Measurements from ENCODE around the gene APOL5.
"Not testable (repeated sequence)": the region's sequence is repeated elsewhere in the genome, so short reads cannot be mapped to it uniquely, and the experiment has no call there.

APOL5 gene, protein sequence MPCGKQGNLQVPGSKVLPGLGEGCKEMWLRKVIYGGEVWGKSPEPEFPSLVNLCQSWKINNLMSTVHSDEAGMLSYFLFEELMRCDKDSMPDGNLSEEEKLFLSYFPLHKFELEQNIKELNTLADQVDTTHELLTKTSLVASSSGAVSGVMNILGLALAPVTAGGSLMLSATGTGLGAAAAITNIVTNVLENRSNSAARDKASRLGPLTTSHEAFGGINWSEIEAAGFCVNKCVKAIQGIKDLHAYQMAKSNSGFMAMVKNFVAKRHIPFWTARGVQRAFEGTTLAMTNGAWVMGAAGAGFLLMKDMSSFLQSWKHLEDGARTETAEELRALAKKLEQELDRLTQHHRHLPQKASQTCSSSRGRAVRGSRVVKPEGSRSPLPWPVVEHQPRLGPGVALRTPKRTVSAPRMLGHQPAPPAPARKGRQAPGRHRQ

DNA sequence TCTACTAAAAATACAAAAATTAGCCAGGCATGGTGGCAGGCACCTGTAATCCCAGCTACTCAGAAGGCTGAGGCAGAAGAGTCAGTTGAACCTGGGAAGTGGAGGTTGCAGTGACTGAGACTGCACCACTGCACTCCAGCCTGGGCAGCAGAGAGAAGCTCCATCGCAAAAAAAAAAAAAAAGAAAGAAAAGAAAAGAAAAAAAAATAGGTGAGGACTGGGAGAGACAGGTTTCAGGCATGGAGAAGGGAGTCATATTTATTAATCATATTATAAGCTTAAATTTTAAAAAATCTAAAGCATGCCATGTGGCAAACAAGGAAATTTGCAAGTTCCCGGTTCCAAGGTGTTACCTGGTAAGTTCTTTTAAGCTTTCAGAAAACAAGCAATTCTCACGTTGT is at the start of gene APOL5:
TSS of gene APOL5 (plus strand) at position 301 of the 400 bp plus-strand sequence. CDS start at position 301, 0 bp downstream.
- DNase-seq (ENCODE audit: low read depth), result no peak

DNA sequence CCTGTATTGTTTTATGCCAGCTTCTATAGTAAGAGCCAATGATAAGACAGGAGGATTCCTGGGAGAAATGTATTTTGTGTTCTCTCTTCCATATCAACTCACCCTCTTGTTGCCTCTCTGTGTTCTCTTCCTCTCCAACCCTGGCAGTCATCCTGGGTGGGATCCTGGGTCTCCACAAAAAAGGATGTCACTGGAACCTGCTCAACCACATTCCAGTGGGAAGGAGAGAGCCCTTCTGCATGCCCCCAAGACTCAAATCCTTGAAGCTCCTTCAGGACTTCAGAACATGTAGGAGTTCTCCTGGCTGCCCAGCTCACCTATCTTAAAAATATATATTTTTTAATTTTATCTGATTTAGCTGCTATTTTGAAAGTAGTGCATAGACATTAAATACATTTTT is 43.3 kb upstream of the APOL5 start:
- DNase-seq (ENCODE audit: low read depth), result no peak

DNA sequence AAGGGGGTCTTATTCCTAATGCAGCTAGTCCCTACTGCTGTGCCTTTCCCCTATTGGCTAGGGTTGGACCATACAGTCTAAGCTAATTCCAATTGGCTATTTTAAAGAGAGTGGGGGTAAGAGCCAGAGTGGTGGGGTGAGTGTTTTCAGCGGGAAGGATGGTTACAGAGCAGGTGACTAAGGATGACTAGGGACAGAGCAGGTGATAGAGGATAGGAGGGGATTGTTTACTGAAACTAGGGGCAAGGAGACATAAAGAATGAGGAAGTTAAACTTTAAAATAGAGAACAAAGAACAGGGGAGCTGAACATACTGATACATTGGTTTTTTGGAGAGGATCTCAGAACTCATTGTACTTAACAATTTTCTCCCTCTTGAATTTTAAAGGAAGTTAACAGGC is 41.6 kb upstream of the APOL5 start:
- not testable (repeated sequence) for DNase-seq (ENCODE audit: low read depth)

DNA sequence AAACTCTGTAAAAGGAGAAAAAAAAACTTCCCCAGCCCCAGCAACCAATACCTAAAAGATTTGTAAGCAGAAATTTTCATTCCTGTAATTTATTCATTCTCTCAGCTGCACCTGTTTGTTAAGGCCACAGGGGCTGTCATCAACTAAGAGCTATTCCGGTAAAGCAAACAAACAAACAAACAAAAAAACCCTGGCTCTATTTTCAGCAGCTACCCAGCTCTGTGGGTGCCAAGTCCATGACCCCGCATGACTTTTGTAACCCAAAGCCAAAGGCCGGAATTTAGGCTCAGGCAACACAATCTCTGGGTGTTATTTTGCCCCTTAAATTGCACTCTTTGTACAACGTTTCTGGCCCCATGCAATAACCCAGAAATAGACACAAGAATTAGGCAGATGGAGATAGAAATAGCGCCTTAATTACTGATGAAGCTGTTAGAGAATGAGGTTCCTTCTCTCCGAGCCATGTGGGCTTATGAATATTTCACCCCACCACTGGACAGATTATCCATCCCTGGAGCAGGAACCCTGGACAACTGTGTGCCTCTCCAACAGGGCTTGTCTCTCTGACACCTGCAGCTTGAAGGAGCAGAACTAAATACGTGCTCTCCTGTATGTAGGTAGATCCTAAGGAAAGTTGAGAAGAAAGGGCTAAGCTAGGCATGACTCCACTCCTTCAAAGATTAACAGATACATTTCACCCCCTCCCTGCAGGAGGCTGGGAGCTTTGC is 40.0 kb upstream of the APOL5 start:
- DNase-seq (ENCODE audit: low read depth), result no peak

DNA sequence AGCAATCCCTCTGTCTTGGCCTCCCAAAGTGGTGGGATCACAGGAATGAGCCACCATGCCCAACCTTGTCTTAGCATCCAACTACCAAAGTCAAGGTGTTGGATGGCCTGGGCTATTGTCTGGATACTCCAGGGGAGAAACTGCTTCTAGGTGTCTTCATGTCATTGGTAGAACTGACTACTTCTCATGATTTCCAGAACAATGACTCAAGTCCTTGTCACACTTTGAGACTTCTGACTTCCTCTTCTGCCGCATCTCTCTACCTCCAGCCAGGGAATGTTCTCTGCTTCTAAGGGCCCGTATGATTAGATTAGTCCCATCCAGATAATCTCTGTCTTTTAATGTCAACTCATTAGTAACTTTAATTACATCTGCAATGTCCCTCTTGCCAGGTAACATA is 38.8 kb upstream of the APOL5 start:
- DNase-seq (ENCODE audit: low read depth), result no peak

DNA sequence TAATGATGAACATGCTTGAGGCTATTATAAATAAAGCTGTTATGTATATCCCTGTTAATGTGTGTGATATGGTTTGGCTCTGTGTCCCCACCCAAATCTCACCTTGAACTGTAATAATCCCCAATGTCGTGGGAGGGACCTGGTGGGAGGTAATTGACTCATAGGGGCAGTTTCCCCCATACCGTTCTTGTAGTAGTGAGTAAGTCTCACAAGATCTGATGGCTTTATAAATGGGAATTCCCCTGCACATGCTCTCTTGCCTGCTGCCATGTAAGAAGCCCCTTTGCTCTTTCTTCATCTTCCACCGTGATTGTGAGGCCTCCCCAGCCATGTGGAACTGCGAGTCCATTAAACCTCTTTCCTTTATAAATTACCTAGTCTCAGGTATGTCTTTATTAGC is 38.2 kb upstream of the APOL5 start:
- not testable (repeated sequence) for DNase-seq (ENCODE audit: low read depth)

DNA sequence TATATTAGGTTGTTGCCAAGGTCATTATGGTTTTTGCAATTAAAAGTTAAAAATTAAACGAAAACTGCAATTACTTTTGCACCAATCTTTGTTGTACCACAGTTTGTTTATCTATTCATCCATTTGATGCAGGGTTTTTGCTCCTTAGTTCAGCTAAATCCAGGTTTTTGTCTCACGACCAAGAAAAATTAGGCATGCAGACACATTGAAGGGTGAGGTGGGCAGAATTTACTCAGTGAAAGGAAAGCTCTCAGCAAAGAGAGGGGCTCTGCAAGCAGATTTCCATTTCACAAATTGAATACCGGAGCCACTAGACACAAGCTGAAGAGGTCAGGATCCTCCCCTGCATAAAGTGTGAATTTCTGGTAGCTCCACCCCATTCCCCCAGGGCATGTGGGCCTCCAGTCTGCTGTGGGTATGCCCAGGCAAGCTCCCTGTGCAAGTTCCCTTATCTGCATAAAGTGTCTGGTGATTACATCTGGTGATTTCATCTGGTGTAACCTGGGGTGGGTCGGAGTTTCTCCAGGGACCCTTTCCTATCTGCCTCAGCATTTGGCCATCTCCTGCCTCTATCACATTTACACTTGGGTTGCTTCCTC is 36.1 kb upstream of the APOL5 start:
- no peak for DNase-seq (ENCODE audit: low read depth)

DNA sequence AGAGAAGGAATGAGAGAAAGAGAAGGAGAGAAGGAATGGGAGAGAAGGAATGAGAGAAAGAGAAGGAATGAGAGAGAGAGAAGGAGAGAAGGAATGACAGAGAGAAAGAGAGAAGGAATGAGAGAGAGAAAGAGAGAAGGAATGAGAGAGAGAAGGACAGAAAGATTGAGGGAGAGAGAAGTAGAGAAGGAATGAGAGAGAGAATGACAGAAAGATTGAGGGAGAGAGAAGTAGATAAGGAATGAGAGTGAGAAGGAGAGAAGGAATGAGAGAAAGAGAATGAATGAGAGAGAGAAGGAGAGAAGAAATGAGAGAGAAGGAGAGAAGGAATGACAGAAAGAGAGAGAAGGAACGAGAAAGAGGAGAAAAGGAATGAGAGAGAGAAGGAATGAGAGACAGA is 34.1 kb upstream of the APOL5 start:
- no peak for DNase-seq (ENCODE audit: low read depth)

DNA sequence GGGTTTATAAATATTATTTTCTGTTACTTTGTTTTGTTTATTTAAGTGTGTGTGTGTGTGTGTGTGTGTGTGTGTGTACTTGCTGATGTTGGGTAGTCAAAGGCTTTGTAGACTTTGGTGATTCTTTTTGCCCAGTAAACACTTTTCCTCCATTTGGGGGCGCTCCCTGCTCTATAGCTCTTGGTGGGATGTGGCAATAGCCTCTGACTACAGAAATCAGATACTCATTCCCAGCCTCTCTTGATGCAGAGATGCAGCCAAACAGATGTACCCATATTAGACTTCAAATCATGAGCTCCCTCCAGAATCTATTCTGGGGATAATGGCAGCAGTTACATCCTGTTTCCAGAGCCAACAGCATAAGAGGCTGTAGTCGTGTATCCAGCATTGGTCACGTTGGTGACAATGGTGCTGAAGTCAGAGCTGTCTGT is 33.4 kb upstream of the APOL5 start:
- DNase-seq (ENCODE audit: low read depth), result peak; percentile 46

DNA sequence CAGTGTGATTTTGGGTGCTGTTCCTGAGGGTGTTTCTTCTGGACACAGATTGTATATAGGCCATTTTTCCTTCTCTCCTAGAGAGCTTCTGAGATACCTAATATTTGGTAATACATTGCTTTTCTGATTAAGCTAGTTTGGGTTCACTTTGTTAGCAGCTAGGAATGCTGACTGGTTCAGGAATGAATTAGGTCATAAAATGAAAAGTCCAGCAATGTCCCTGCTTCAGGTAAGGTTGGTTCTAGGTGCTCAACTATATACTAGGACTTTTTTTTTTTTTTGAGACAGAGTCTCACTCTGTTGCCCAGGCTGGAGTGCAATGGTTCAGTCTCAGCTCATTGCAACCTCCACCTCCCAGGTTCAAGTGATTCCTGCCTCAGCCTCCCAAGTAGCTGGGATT is 32.9 kb upstream of the APOL5 start:
- no peak for DNase-seq (ENCODE audit: low read depth)

DNA sequence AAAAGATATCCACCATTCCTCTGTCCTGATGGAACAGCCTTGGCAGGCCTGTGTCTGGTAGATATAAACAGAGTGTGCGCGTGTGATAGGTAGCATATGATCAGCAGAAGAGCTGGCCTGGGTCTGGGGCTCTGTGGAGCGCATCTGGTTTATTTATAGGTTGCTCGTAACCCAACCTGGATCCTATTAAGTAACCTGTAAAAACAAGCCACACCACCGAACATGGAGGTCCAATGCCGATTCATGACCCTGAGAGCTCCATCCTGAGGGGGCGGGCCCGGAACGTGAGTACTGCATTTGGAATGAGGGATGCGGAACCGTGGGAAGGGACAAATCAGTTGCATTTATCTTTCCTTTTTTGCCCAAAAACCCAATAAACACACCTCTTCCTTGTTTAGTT is 31.9 kb upstream of the APOL5 start:
- peak; percentile 67 for DNase-seq (ENCODE audit: low read depth)

DNA sequence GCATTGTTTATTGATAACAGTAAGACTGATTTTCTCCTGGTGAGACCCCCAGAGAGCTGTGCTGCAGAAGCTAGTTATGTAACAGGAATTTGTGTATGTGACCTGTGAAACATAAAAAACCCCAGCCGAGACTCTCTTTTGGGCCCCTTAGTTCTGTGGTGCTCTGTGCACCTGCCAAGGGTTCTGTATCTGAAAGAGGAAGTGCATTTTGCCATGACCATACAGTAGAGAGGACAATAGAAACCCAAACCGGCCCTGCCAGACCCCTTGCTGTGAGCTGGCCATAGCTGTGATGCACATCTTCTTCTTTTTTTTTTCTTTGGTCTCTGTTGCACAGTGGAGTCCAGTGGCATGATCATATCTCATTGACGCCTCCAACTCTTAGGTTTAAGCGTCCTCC is 31.4 kb upstream of the APOL5 start:
- DNase-seq (ENCODE audit: low read depth), result no peak

DNA sequence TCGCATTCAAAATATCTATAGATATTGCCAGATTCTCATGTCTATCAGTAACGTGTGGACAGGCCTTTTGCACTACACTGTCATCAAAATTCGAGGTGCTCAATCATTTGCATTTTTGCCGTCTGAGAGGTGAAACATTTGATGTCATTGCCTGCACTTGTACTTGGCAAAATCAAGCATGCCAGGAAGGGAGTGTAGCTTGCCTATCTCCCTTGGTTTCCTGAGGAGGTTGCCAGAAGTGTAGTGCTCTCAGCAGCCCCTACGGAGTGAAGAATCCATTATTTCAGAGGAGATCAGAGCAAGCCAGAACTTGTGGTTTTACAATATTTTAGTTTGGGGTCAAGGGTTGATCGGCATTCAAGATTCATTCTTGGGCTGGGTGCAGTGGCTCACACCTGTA is 30.2 kb upstream of the APOL5 start:
- DNase-seq (ENCODE audit: low read depth), result no peak

DNA sequence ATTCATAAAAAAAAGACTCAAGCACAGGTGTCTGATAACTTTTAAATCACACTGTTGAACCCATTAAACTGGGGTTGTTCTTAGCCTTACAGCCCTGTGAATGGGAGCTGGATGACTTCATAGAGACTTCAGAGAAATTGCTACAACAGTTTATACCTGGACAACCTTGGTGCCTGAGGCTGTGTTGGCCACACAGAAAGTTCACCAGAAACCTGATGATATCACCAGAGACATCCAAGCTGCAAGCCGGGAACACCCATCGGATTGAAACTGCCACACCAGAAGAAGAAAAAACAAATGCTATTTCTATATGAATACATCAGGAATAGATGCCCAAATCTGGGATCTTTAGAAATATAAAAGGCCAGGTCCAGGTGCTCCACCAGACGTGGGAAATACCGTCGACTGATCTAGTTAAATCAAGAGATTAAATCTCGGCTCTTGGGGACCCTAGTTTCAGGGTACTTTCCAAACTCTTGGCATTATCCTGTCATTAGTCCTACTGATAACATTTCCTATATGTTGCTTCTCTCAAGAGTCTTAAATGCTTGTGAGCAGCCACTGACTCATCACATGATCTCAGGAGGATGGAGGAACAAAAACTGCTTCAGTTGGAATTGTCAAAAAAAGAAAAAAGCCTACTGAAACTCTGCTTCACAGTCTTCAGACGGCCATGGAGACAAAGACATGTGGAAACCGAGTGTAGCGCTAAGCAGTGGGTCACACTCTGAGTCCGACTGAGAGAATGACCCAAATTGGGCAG is 28.6 kb upstream of the APOL5 start:
- peak; percentile 15 for DNase-seq (ENCODE audit: low read depth)

DNA sequence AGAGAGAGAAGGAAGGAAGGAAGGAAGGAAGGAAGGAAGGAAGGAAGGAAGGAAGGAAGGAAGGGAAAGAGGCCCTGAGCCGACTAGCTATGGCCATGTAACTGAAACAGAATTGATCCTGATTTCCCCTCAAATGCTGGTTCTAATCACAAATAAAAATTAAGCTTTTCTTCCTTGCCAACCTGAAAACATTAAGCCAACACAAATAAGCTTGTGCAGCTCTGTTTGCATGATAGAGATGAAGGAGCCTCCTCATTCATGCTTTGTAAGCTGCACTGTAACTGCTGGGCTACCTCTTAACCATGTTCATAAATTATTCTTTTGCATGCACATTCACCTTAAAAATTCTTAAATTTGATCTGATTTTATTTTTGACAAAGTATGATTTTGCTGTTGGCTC is 27.7 kb upstream of the APOL5 start:
- no peak for DNase-seq (ENCODE audit: low read depth)

DNA sequence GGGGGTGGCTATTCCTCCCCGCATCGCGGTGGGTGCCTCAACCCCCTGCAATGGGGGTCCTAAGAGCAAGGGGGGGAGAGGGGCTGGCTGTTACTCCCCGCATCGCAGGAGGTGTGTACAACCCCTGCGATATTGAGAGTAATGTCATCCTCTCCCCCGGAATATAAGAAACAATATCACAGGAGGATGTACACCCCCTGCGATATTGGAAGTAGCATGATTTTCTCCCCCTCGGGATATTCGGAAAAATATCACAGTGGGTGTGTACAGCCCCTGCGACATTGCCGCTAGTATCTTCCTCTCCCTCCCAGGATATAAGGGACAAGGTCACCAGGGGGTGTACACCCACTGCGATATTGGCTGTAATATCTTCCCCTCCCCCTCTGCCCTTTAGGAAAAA is 22.5 kb upstream of the APOL5 start:
- no peak for DNase-seq (ENCODE audit: low read depth)

DNA sequence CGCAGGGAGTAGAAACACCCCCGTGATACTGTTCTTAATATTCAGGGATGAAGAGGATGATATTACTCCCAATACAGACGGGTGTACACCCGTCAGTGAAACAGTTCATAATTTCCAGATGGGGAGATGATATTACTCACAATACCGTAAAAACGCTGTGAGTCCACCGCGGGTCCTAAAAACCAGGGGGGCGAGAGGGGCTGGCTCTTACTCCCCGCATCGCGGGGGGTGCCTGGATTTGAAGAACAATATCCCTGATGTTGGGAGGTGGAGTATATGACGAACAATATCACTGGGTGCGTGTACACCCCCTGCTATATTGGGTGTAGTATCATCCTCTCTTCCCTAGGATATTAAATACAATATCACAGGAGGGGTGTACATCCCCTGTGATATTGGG is 20.5 kb upstream of the APOL5 start:
- DNase-seq (ENCODE audit: low read depth), result no peak

DNA sequence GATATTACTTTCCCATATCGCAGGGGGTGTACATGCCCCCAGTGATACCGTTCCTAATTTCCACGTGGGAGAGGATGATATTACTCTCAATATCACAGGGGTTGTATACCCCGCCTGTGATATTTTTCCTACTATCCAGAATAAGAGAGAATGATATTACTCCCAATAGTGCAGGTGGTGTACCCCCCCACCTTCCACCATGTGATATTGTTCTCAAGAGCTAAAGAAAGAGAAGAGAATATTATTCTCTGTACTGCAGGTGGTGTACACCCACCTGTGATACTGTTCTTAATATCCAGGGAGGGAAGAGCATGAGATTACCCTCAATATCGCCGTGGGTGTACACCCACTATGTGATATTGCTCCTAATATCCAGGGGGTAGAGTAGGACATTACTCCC is 17.8 kb upstream of the APOL5 start:
- DNase-seq (ENCODE audit: low read depth), result not testable (repeated sequence)

DNA sequence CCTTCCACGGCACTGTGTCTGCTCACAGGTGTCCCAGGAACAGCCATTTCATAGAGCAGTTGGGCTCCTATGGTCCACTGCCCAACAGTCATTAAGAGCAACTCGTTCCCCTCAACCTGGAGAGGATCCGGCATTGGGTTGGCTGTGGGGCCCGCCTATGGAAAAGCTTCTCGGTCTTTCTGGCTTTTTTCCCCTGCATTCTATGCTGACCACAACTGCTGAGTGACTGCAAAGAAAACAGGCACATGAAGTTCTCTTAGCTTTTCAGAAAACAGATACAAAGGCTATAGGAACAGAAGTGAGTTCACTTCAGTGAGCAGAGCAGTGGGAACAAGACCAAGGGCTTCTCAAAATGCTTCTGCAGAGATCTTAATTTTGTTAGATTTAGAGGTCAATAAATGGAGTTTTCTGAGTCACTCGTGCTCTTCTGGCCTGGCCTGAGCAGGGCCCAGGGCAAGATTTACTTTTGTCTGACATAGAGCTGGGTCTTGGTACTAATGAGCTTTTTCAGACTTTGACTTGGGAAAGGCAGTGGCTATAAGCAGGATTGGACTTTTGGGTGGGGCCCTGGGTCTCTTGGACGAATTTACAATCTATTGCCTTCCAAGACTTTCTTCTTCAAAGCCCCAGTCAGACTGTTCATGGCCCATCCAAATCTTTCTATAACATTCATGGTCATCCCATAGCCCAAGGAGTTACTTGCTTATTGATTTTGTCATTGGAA is 13.6 kb upstream of the APOL5 start:
- peak; percentile 31 for DNase-seq (ENCODE audit: low read depth)

DNA sequence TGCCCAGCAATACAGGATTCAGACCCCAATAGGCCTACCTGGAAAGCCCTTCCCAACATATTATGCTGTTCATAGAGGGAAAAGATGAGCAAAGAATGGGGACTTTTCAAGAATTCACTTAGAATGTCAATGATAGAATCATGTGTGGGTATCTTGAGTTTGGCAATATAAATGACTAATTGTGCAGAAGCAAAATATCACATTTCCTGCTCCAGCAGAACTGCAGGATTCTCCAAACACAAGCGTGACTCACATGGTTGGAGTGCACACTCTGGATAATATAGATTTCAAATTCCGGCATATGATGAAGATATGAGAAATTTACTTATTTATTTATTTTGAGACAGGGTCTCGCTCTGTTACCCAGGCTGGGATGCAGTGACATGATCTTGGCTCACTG is 12.5 kb upstream of the APOL5 start:
- DNase-seq (ENCODE audit: low read depth), result peak; percentile 90

DNA sequence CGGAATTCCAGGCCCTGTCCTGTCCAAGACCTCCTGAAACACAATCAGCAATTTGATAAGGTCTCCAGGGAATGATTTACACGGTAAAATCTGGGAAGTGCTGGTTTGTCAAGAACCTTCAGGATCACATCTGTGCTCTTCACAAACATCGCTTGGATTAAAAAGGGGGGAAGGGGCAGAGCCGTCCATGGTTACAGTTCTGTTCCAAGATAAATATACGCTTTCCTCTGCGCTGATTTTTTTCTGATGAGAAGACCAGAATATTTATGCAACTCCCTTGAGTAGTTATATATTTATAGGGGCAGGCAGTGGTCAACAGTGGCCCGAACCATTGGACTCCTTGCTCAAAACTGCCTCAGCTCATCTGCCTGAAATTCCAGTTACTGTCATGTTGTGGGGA is 9.2 kb upstream of the APOL5 start:
- DNase-seq (ENCODE audit: low read depth), result no peak

DNA sequence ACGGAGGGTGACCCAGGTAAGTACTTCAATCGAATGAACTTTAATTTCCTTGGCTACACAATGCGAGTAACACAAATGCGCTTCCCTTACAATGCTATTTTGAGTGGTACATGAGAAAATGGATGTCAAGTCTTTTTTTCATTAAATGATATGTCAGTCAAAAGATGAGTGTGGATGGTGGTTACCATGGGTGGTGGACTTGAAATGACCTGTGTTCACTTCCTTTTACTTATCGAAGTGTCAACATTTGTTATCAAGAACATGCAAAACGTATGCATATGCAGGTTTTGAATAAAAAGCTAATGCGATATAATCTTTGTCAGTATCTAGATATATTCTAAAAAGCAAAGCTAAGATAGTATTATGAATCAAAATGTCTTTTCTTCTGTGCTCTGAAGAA is 8.8 kb upstream of the APOL5 start:
- DNase-seq (ENCODE audit: low read depth), result no peak

Data from EH (cell line).